Measurements from ENCODE around the gene C19orf73.

DNA sequence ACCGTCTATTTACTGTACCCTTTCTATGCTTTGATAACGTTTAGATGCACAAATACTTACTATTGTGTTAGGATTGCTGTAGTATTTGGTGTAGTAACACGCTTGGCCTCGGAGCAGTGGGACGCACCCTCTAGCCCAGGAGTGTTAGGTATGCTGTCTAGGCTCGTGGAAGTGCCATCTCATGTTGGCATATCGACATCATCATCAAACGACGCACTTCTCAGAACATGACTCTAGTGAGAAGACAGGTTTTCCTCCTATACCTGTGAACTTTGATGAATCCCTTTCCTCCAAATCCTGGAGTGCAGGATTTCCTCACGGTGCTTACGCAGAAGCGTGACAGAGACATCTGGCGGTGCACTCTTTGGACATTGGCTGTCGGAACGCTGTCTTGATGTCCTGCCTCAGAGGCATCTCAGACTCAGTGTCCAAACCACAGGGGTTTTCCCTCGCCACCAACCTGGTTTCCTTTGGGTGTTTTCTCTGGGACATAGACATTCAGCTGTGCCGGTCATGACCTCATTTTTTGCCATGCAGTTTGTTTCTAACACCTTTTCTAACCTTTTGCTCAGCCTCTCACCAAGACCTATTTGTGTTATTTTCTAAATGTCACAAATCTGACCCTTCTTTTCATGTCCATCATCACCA lies 27.4 kb downstream of the C19orf73 start:
- TF ChIP-seq POLR2AphosphoS5 (IDR thresholded peaks at IDR 0.05) (no peak), POLR2A (IDR thresholded peaks at IDR 0.05) (no peak)
- TF ChIP-seq, protein P1, sequence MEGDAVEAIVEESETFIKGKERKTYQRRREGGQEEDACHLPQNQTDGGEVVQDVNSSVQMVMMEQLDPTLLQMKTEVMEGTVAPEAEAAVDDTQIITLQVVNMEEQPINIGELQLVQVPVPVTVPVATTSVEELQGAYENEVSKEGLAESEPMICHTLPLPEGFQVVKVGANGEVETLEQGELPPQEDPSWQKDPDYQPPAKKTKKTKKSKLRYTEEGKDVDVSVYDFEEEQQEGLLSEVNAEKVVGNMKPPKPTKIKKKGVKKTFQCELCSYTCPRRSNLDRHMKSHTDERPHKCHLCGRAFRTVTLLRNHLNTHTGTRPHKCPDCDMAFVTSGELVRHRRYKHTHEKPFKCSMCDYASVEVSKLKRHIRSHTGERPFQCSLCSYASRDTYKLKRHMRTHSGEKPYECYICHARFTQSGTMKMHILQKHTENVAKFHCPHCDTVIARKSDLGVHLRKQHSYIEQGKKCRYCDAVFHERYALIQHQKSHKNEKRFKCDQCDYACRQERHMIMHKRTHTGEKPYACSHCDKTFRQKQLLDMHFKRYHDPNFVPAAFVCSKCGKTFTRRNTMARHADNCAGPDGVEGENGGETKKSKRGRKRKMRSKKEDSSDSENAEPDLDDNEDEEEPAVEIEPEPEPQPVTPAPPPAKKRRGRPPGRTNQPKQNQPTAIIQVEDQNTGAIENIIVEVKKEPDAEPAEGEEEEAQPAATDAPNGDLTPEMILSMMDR (IDR thresholded peaks at IDR 0.05): no peak
